Measurements from ENCODE around the gene CACNA2D1.

CACNA2D1 gene

GRCh38 chr7:82286096-82286797 lies 157.3 kb downstream of the CACNA2D1 start:
- no peaks in the 10 kb centered on the region for H3K4me1 Mint-ChIP-seq (ENCODE audit: low read depth)
- H3K27ac Mint-ChIP-seq: no peak overlapping the region
- no peak overlapping the region for H3K4me3 Mint-ChIP-seq
- H3K9me3 Mint-ChIP-seq: no peaks in the 10 kb centered on the region
- H3K27me3 Mint-ChIP-seq (ENCODE audit: low read depth): no peaks in the 10 kb centered on the region
- no peaks in the 10 kb centered on the region for H3K36me3 Mint-ChIP-seq (ENCODE audit: low read depth)

DNA sequence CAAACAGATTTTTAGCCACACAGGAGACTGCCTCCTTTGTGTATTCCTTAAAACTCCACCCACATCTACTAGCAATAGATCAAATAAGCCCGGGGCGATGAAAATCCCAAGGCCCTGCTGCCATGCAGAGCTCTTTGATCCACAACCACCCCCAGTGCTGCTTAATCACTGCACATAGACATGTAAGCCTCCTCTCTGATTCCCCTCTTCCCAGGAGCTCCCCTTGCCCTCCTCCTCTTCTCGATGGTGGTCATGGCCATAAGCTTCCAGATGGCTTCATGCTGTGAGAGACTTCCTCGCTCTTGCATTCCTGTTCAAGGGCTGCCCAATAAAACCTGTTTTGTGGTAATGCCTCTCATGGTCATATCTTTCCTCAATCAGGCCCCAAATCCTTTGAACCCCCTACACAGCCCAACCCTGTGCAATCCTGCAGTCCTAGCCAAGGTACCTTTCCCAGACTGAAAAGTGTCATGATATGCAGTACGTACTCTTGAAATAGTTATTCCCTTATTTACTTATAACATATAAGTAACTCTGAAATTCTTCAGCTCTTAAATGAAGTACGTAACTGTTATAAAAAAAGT lies 158.5 kb downstream of the CACNA2D1 start:
- Mint-ChIP-seq H3K27ac (no peak overlapping the region), H3K9me3 (no peaks in the 10 kb centered on the region), H3K4me3 (no peak overlapping the region), H3K27me3 (ENCODE audit: low read depth) (no peaks in the 10 kb centered on the region), H3K4me1 (ENCODE audit: low read depth) (no peaks in the 10 kb centered on the region), H3K36me3 (ENCODE audit: low read depth) (no peaks in the 10 kb centered on the region)

DNA sequence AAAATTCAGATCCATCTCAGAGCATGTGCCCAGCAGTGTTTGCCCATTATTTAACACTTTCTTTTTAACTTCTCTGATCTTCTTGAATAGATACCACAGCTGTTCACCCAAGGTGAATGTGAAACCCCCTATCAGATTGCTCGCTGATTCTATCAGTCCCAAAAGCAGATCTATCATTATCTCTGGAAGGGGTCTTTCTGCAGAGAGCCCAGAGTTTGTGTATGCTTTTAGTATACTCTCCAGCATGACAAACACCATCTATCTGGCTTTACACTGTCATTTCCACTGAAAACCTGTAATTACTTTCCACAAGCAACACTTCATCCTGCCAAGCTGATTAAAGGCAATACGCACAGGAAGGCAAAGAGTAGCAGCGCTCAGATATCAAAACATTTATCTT lies 168.2 kb downstream of the CACNA2D1 start:
- H3K27ac Mint-ChIP-seq: no peak overlapping the region
- H3K36me3 Mint-ChIP-seq (ENCODE audit: low read depth): no peaks in the 10 kb centered on the region
- H3K9me3 Mint-ChIP-seq: no peaks in the 10 kb centered on the region
- no peaks in the 10 kb centered on the region for H3K4me1 Mint-ChIP-seq (ENCODE audit: low read depth)
- no peak overlapping the region for H3K4me3 Mint-ChIP-seq
- no peaks in the 10 kb centered on the region for H3K27me3 Mint-ChIP-seq (ENCODE audit: low read depth)

GRCh38 chr7:82274681-82275080 lies 168.9 kb downstream of the CACNA2D1 start:
- H3K27me3 Mint-ChIP-seq (ENCODE audit: low read depth): no peaks in the 10 kb centered on the region
- H3K4me3 Mint-ChIP-seq: no peak overlapping the region
- H3K4me1 Mint-ChIP-seq (ENCODE audit: low read depth): no peaks in the 10 kb centered on the region
- H3K36me3 Mint-ChIP-seq (ENCODE audit: low read depth): no peaks in the 10 kb centered on the region
- H3K9me3 Mint-ChIP-seq: no peaks in the 10 kb centered on the region
- no peak overlapping the region for H3K27ac Mint-ChIP-seq

DNA sequence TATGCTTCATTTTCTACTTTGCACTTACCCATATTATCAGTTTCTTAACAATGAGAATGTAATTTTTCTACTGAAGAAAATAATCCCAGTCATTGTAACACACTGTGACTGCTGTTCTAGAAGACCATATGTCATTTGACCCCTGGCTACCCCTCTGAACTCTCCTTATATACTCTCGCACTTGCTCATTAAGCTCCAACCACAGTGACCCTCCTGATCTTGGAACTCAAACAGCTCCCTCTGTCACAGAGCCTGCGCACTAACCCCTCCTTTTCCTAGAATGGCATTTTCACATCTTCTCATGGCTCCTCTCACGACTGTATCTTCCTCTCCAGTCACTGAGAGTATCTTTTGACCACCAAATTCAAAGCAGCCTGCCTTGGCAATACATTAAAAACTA lies 169.7 kb downstream of the CACNA2D1 start:
- Mint-ChIP-seq H3K27ac (no peak overlapping the region), H3K36me3 (ENCODE audit: low read depth) (no peaks in the 10 kb centered on the region), H3K4me3 (no peak overlapping the region), H3K9me3 (no peaks in the 10 kb centered on the region), H3K4me1 (ENCODE audit: low read depth) (no peaks in the 10 kb centered on the region), H3K27me3 (ENCODE audit: low read depth) (no peaks in the 10 kb centered on the region)

DNA sequence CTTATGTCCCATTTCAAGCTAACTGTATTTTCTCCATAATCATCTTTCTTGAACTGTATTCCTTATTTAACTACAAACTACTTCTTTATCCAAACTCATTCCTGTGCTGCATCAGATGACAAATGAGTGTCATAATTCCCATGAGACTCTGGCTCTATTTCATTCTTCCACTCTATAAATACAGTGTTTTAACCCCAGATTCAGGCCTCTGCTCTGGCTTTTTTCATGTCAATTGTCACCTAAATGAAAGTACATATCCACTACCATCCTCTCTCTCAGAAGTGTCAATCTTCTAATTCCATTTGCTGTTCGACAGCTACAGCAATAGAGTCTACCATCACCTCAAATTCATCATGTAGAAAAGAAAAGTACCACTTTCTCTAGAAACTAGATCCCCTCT lies 172.7 kb downstream of the CACNA2D1 start:
- Mint-ChIP-seq H3K27me3 (ENCODE audit: low read depth) (no peaks in the 10 kb centered on the region), H3K4me3 (no peak overlapping the region)

DNA sequence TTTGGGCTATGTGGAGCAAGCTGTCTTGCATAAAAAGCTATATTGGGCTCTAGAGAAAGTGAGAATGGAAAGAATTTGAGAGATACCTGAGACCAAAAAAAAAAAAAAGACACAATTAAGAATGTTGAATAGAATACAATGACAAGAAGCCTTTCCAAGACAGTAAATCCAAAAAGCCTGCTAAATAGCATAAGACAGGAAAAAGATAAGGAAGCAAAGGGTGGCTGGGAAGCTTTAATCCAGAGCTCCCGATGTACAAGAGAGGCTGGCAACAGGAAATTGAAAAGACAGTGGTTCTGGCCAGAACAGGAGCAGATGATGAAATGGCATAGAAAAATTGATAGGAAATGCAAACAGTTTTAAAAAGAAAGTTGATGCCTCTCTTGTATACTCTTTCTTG lies 174.9 kb downstream of the CACNA2D1 start:
- Mint-ChIP-seq H3K36me3 (ENCODE audit: low read depth) (no peaks in the 10 kb centered on the region), H3K4me3 (no peak overlapping the region), H3K27me3 (ENCODE audit: low read depth) (no peaks in the 10 kb centered on the region), H3K4me1 (ENCODE audit: low read depth) (no peaks in the 10 kb centered on the region), H3K9me3 (no peaks in the 10 kb centered on the region), H3K27ac (no peak overlapping the region)

More for the DNA sequence above, 172.7 kb downstream of the CACNA2D1 start:
- no peak overlapping the region for H3K27ac Mint-ChIP-seq
- H3K4me1 Mint-ChIP-seq (ENCODE audit: low read depth): no peaks in the 10 kb centered on the region
- H3K9me3 Mint-ChIP-seq: no peaks in the 10 kb centered on the region
- no peaks in the 10 kb centered on the region for H3K36me3 Mint-ChIP-seq (ENCODE audit: low read depth)

GRCh38 chr7:82266081-82266480 lies 177.5 kb downstream of the CACNA2D1 start:
- no peaks in the 10 kb centered on the region for H3K27me3 Mint-ChIP-seq (ENCODE audit: low read depth)
- H3K36me3 Mint-ChIP-seq (ENCODE audit: low read depth): no peaks in the 10 kb centered on the region
- no peak overlapping the region for H3K27ac Mint-ChIP-seq
- peaks cover 3% of the 10 kb centered on the region for H3K9me3 Mint-ChIP-seq
- H3K4me3 Mint-ChIP-seq: no peak overlapping the region
- no peaks in the 10 kb centered on the region for H3K4me1 Mint-ChIP-seq (ENCODE audit: low read depth)

DNA sequence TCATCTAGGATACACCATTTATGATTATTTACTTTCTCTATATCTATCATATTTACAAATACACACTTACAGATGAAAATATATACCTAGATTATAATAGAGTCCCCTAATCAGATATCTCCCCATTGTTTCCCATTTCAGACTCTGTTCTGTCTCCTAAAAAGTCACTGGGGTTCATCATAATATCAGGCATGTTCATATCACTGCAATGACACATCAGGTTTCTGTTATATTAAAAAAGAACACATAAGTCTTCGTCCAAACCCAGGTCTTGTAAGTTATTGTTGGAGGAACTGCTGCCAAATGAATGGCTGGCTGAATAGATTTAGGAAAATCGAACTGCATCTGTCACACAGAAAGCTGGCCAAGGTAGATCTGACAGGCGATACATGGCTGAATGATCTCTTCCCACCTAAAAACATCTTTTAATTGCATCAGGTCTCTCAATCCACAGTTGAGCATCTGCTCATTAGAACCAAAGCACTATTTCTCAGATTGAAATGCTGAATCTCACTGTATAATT lies 178.7 kb downstream of the CACNA2D1 start:
- Mint-ChIP-seq H3K36me3 (ENCODE audit: low read depth) (no peaks in the 10 kb centered on the region), H3K4me3 (no peak overlapping the region), H3K9me3 (peaks cover 3% of the 10 kb centered on the region), H3K4me1 (ENCODE audit: low read depth) (no peaks in the 10 kb centered on the region), H3K27me3 (ENCODE audit: low read depth) (no peaks in the 10 kb centered on the region), H3K27ac (no peak overlapping the region)

DNA sequence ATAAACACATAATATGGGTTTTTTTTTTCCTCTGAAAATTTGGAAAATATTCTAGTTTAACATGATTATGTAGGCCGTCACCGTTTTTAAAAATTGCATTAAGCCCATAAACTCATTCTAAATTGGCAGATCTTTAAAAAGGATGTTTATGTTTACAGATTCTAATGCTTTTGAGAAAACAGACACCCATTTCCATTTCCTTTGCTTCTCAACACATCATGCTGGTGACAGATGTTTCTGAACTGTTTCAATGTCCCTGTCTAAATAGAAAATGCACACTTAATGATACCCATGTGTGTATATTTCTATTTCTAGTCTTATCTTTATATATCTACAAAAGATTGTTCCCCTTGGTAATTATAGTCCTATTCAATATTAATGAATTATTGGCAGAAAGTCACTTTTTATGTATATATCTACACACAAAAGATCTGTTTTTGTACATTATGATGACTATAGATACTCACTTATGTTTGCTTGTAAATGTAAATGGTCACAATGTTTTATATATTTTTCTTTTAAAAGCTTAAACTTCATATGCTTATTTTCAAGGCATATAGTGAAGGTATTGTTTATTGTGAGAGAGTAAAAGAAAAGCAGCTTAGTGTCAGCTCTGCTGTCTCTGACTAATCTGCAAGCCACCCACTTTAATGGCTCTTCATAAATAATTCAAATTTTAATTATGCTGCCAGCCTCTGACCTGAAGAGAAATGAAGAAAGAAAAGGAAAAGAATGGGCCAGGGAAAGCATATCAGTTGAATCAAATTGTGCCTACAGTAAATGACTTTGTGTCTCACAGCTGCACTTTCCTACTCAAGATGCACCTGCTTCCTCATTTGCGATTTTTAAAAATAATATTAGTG lies 179.4 kb downstream of the CACNA2D1 start:
- Mint-ChIP-seq H3K36me3 (ENCODE audit: low read depth) (no peaks in the 10 kb centered on the region), H3K27me3 (ENCODE audit: low read depth) (no peaks in the 10 kb centered on the region), H3K27ac (no peak overlapping the region), H3K9me3 (peaks cover 3% of the 10 kb centered on the region), H3K4me1 (ENCODE audit: low read depth) (no peaks in the 10 kb centered on the region), H3K4me3 (no peak overlapping the region)

DNA sequence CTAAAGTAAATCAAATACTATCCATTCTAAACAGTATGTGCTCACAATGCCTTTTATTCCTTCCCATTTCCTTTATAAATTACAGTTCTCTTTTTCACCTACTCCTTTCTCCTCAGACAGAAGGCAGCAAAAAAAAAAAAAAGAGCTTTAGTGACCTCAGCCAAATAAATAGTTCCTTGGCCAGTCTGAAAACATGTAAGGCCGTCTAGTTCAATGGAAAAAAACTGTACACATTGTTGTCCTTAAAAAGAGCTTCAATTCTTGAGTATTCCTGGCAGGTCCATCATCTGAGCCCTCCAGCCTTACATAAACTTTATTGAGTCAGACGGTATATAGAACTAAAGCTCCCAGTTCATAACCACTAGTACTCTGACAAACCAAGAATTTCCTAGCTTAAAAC lies 185.4 kb downstream of the CACNA2D1 start:
- Mint-ChIP-seq H3K36me3 (ENCODE audit: low read depth) (no peaks in the 10 kb centered on the region), H3K4me1 (ENCODE audit: low read depth) (no peaks in the 10 kb centered on the region), H3K27me3 (ENCODE audit: low read depth) (no peaks in the 10 kb centered on the region), H3K9me3 (peaks cover 3% of the 10 kb centered on the region), H3K4me3 (no peak overlapping the region), H3K27ac (no peak overlapping the region)

GRCh38 chr7:82257118-82257695 lies 186.4 kb downstream of the CACNA2D1 start:
- Mint-ChIP-seq H3K4me1 (ENCODE audit: low read depth) (no peaks in the 10 kb centered on the region), H3K36me3 (ENCODE audit: low read depth) (no peaks in the 10 kb centered on the region), H3K27me3 (ENCODE audit: low read depth) (no peaks in the 10 kb centered on the region), H3K4me3 (no peak overlapping the region), H3K27ac (no peak overlapping the region), H3K9me3 (no peaks in the 10 kb centered on the region)

- Mint-ChIP-seq H3K4me1 (ENCODE audit: low read depth) (no peaks in the 10 kb centered on the region), H3K4me3 (no peak overlapping the region), H3K27me3 (ENCODE audit: low read depth) (no peaks in the 10 kb centered on the region), H3K36me3 (ENCODE audit: low read depth) (no peaks in the 10 kb centered on the region), H3K27ac (no peak overlapping the region), H3K9me3 (no peaks in the 10 kb centered on the region)
Observed at GRCh38 chr7:82255706-82256105, 187.9 kb downstream of the CACNA2D1 start.

GRCh38 chr7:82250598-82250997 lies 193.0 kb downstream of the CACNA2D1 start:
- H3K27me3 Mint-ChIP-seq (ENCODE audit: low read depth): no peaks in the 10 kb centered on the region
- no peaks in the 10 kb centered on the region for H3K9me3 Mint-ChIP-seq
- no peaks in the 10 kb centered on the region for H3K36me3 Mint-ChIP-seq (ENCODE audit: low read depth)
- no peaks in the 10 kb centered on the region for H3K4me1 Mint-ChIP-seq (ENCODE audit: low read depth)
- no peak overlapping the region for H3K4me3 Mint-ChIP-seq
- H3K27ac Mint-ChIP-seq: no peak overlapping the region
